Esophagus muscularis mucosa (tissue), 4 donors: ENCODE results near the gene ALAD.
"Not testable (repeated sequence)": the region's sequence is repeated elsewhere in the genome, so short reads cannot be mapped to it uniquely, and the experiment has no call there.

Experiments
- EP300 ChIP-seq: sonication (generic); formaldehyde crosslinking; IDR thresholded peaks from one replicate; pipeline ENCODE4 v1.6.1; 2017; ENCODE audit warnings: antibody characterized with exemption
- POLR2AphosphoS5 ChIP-seq, 2 donors: sonication (generic); formaldehyde crosslinking; IDR thresholded peaks; one replicate each; pipeline ENCODE4 v1.6.1; 2017; ENCODE audit warnings: antibody characterized with exemption in 2 of 2
- TF ChIP-seq, protein P1 (sequence below), 3 experiments: fragments of 200-600 bp in 2 of 3; fragments of 450-650 bp in 1 of 3; sonication (generic) in 2 of 3; IDR thresholded peaks; one replicate each; pipeline ENCODE4 v1.5.1; 2017 to 2019; ENCODE audit warnings: antibody characterized with exemption in 3 of 3, mild to moderate bottlenecking in 2 of 3, moderate library complexity in 1 of 3

DNA sequence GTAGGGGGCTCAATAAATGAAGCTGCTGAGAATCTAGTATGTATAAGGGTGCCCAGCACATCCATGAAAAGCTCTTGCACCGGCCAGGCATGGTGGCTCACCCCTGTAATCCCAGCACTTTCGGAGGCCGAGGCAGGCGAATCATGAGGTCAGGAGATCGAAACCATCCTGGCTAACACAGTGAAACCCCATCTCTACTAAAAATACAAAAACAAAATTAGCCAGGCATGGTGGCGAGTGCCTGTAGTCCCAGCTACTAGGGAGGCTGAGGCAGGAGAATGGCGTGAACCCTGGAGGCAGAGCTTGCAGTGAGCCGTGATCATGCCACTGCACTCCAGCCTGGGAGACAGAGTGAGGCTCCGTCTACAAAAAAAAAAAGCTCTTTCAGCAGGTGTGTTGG, 5.3 kb upstream of the ALAD start:
- TF ChIP-seq, protein P1, sequence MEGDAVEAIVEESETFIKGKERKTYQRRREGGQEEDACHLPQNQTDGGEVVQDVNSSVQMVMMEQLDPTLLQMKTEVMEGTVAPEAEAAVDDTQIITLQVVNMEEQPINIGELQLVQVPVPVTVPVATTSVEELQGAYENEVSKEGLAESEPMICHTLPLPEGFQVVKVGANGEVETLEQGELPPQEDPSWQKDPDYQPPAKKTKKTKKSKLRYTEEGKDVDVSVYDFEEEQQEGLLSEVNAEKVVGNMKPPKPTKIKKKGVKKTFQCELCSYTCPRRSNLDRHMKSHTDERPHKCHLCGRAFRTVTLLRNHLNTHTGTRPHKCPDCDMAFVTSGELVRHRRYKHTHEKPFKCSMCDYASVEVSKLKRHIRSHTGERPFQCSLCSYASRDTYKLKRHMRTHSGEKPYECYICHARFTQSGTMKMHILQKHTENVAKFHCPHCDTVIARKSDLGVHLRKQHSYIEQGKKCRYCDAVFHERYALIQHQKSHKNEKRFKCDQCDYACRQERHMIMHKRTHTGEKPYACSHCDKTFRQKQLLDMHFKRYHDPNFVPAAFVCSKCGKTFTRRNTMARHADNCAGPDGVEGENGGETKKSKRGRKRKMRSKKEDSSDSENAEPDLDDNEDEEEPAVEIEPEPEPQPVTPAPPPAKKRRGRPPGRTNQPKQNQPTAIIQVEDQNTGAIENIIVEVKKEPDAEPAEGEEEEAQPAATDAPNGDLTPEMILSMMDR (IDR thresholded peaks at IDR 0.05), result not testable (repeated sequence)
- TF ChIP-seq POLR2AphosphoS5 (IDR thresholded peaks at IDR 0.05); EP300: not testable (repeated sequence)
